ENCODE data around the gene PROZ. TPM values are rescaled to one million over a fixed set of nuclear protein-coding genes. Genes with fewer than 3 reads are reported as not detected.
A peak's percentile ranks its signal among the peaks of the same experiment; 100 is the strongest.

PROZ gene
- total and polyA plus RNA-seq, 10 donors = 0.11 TPM; not detected in 9

DNA sequence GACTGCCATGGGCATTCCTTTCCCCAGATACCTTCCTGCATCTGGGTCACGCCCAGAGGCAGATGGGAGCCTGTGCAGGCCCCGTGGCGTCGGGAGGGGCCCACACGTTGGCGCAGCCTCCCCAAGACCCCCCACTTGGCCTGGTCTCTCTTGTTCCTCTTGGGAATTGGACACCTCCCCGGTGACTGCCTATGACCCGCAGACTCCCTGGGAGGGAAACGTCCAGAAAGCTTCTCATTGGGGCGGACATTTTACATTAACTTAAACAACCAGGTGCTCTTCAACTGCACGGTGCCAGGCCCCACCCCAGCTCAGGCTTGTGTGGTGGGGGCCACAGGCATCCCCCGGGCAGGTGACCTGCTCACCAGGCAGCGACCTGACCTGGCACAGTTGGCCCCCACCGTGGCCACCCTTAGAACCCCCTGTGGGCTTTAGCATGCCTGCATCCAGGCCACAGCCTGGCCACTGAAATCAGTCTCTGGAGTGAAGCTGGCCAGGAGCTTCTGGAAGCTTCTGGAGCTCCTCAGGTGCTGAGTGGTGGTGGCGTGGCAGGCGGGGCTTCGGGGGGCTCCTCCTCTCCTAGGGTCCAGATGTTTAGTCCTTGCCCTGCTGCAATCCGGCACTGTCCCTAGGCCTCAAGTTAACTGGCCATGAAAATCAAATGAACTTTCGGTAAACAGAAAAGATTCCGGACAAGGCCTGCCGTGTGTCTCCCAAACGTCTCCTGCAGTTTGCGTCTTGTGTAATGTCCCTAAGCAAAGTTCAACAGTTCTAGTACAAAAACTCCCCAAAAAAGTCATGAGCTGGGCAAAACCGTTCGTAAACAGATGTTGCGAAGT, 8.5 kb upstream of the PROZ start:
- WGBS, 5 donors = 87 to 95% (median 88%) methylated on average over 20 to 26 of the region's 26 CpGs
- intact Hi-C loops (cut with DNase I; ENCODE audit: low total_unique reads) = loop anchor here (10.0 kb wide), 1 partner anchor 55 kb away; the partner anchor contains the start of genes CUL4A and PCID2
- peaks cover 7 to 29% (median 19%) of the 10 kb centered on the region in 6 donors for H3K4me1 ChIP-seq

DNA sequence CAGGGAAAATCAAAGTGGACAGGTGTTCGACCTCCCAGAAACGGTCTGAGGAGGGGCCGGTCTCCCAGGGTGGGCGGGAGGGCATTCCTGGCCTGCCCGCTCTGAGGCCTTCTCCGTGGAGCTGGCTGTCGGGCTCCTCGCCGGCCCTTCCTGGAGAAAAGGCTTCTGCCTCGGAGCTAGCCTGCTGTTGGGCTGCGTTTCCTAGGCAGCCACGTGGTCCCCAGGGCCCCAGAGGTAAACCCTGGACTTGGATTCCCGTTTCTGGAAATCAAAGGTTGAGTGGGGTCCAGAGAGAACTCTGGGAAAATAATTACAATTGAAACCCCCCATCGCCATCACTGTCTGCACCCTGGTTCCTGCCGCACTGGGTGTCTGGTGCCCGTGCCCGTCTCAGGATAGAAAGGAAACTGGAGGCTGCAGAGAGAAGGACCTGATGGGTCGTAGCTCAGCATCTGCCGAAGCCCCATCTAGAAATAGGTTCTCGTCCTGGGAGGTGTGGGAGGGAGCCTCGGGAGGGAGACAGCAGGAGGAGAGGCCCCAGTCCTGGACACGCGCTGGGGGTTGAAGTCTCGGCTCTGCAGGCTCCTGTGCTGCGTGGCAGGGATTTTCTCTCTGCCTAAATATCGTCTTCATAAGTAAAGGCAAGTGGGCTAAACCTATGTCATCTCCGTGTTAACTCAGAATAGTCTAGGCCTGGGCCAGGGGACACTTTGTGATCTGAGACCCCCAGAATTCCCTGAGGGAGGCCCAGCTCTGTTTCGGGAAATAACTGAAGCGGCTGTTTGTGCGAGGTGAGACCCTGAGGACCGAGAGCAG, 7.7 kb upstream of the PROZ start:
- peaks cover 7 to 29% (median 19%) of the 10 kb centered on the region in 6 donors for H3K4me1 ChIP-seq
- TF ChIP-seq POLR2A (IDR thresholded peaks at IDR 0.05) (no peak), POLR2AphosphoS5 (IDR thresholded peaks at IDR 0.05) (no peak)
- TF ChIP-seq, protein P1, sequence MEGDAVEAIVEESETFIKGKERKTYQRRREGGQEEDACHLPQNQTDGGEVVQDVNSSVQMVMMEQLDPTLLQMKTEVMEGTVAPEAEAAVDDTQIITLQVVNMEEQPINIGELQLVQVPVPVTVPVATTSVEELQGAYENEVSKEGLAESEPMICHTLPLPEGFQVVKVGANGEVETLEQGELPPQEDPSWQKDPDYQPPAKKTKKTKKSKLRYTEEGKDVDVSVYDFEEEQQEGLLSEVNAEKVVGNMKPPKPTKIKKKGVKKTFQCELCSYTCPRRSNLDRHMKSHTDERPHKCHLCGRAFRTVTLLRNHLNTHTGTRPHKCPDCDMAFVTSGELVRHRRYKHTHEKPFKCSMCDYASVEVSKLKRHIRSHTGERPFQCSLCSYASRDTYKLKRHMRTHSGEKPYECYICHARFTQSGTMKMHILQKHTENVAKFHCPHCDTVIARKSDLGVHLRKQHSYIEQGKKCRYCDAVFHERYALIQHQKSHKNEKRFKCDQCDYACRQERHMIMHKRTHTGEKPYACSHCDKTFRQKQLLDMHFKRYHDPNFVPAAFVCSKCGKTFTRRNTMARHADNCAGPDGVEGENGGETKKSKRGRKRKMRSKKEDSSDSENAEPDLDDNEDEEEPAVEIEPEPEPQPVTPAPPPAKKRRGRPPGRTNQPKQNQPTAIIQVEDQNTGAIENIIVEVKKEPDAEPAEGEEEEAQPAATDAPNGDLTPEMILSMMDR (IDR thresholded peaks at IDR 0.05 in 8 of 11, conservative IDR thresholded peaks at IDR 0.05 in 3 of 11) = no peak
- no peak for DNase-seq
- H3K4me3 ChIP-seq = no peak overlapping the region
- WGBS, 5 donors = 90 to 93% (median 92%) methylated on average over 31 of the region's 31 CpGs
- intact Hi-C loops (cut with DNase I; ENCODE audit: low total_unique reads) = loop anchor here (10.0 kb wide), 1 partner anchor 54 kb away; the partner anchor contains the start of genes CUL4A and PCID2
- H3K27ac ChIP-seq = no peak overlapping the region
- H3K36me3 ChIP-seq = no peaks in the 10 kb centered on the region
- H3K9me3 ChIP-seq = peaks cover 0 to 6% (median 0%) of the 10 kb centered on the region in 8 donors
- peaks cover 0 to 53% (median 0%) of the 10 kb centered on the region in 7 donors for H3K27me3 ChIP-seq (replicated peaks in 1 of 7)

More for the DNA sequence above, 8.5 kb upstream of the PROZ start:
- TF ChIP-seq POLR2AphosphoS5 (IDR thresholded peaks at IDR 0.05) = no peak
- TF ChIP-seq, protein P1 (IDR thresholded peaks at IDR 0.05 in 8 of 11, conservative IDR thresholded peaks at IDR 0.05 in 3 of 11) = no peak
- no peak for TF ChIP-seq POLR2A (IDR thresholded peaks at IDR 0.05)
- H3K27ac ChIP-seq = no peak overlapping the region
- H3K36me3 ChIP-seq = no peaks in the 10 kb centered on the region
- H3K27me3 ChIP-seq (replicated peaks in 1 of 7) = peaks cover 0 to 53% (median 0%) of the 10 kb centered on the region in 7 donors
- no peak for DNase-seq
- no peak overlapping the region for H3K4me3 ChIP-seq
- no peaks in the 10 kb centered on the region for H3K9me3 ChIP-seq

DNA sequence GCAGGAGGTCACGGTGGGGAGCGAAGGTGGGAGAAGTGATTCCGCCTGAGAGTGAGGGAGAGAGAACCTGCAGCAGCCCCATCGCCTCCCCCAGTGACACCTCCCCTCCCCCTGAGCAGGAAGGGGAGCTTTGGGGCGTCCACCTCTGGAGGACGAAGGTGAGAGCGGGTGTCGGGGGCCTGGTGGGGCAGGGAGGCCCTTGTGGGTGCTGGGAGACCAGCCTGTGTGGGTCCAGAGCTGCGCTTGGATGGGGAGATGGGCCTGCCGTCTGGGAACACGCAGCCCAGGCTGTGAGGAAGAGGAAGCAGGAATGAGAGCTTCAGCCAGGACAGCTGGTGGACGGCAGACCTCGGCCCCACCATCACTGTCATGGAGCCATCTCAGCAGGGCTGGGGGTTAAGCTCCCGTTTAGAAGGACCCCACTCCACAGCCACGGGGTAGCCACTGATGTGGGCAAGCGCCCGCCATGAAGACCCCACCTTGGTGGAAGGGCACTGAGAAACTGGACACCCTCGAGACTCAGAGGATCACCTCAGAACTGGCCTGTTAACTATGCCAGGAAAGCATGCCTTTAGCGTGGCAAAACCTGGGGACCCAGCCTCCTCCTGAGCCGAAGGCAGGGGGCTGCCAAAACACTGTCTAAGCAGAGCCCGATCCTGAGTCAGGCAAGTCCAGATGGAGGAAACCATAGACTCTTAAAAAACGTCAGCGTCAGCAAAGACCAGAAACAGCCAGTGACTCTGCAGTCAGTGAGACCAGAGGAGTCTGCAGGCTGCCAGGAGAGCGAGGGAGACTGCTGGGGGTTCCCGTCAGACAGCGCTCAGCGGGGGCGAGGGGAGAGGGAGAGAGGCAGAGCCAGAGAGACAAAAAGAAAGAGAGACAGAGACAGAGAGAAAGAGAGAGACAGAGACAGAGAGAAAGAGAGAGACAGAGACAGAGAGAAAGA, 6.4 kb upstream of the PROZ start:
- DNase-seq = no peak
- Histone ChIP-seq H3K27me3 (replicated peaks in 1 of 7) (peaks cover 0 to 46% (median 0%) of the 10 kb centered on the region in 7 donors), H3K9me3 (peaks cover 0 to 15% (median 3%) of the 10 kb centered on the region in 8 donors), H3K4me1 (peaks cover 7 to 29% (median 19%) of the 10 kb centered on the region in 6 donors), H3K4me3 (peak overlapping the region in 4 of 8 donors; percentile 40 to 63 (median 45)), H3K27ac (no peak overlapping the region), H3K36me3 (no peaks in the 10 kb centered on the region)
- WGBS, 5 donors = 52 to 59% (median 55%) methylated on average over 26 to 28 of the region's 28 CpGs
- TF ChIP-seq POLR2AphosphoS5 (IDR thresholded peaks at IDR 0.05) (peak in 2 of 3 donors; percentile 13 to 28), POLR2A (IDR thresholded peaks at IDR 0.05) (no peak)
- intact Hi-C loops (cut with DNase I; ENCODE audit: low total_unique reads) = loop anchor here (10.0 kb wide), 1 partner anchor 53 kb away; the partner anchor contains the start of genes CUL4A and PCID2

DNA sequence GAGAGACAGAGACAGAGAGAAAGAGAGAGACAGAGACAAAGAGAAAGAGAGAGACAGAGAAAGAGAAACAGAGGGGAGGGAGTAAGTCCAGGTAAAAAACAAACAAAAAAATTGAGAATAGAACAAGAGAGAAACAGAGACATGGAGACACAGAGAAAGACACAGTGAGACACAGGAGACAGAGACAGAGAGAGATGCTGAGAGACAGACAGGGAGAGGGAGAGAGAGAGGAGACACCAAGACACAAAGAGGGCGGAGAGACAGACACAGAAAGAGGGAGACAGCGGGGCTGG, 5.8 kb upstream of the PROZ start:
- WGBS, 5 donors = 24 to 40% (median 28%) methylated on average over 2 of the region's 2 CpGs
- peak overlapping the region; percentile 12 to 63 (median 40) for H3K4me3 ChIP-seq
- intact Hi-C loops (cut with DNase I; ENCODE audit: low total_unique reads) = loop anchor here (10.0 kb wide), 1 partner anchor 52 kb away; the partner anchor contains the start of genes CUL4A and PCID2
- TF ChIP-seq, protein P1 (IDR thresholded peaks at IDR 0.05 in 8 of 11, conservative IDR thresholded peaks at IDR 0.05 in 3 of 11) = no peak
- TF ChIP-seq POLR2AphosphoS5 (IDR thresholded peaks at IDR 0.05) (no peak), POLR2A (IDR thresholded peaks at IDR 0.05) (no peak)
- H3K27me3 ChIP-seq (replicated peaks in 1 of 7) = peaks cover 0 to 42% (median 0%) of the 10 kb centered on the region in 7 donors
- DNase-seq = no peak
- H3K27ac ChIP-seq = peak overlapping the region in 1 of 8 donors; percentile 79
- no peaks in the 10 kb centered on the region for H3K36me3 ChIP-seq
- peaks cover 0 to 15% (median 3%) of the 10 kb centered on the region in 8 donors for H3K9me3 ChIP-seq
- H3K4me1 ChIP-seq = peaks cover 7 to 29% (median 19%) of the 10 kb centered on the region in 6 donors
